Uterus (tissue), 2 donors: ENCODE results near the gene GNPAT.

Experiments
- POLR2A ChIP-seq, 2 donors: fragments of 450-650 bp; IDR thresholded peaks; one replicate each; pipeline ENCODE4 v1.6.1; 2016; ENCODE audit warnings: antibody characterized with exemption in 2 of 2, mild to moderate bottlenecking in 1 of 2, moderate library complexity in 1 of 2
- TF ChIP-seq, protein P1 (sequence below), 4 experiments: fragments of 200-600 bp in 2 of 4; fragments of 450-650 bp in 2 of 4; sonication (generic) in 2 of 4; IDR thresholded peaks; one replicate each; pipeline ENCODE4 v1.5.1; 2016 to 2019; ENCODE audit warnings: antibody characterized with exemption in 4 of 4, mild to moderate bottlenecking in 2 of 4, moderate library complexity in 1 of 4

- TF ChIP-seq, protein P1, sequence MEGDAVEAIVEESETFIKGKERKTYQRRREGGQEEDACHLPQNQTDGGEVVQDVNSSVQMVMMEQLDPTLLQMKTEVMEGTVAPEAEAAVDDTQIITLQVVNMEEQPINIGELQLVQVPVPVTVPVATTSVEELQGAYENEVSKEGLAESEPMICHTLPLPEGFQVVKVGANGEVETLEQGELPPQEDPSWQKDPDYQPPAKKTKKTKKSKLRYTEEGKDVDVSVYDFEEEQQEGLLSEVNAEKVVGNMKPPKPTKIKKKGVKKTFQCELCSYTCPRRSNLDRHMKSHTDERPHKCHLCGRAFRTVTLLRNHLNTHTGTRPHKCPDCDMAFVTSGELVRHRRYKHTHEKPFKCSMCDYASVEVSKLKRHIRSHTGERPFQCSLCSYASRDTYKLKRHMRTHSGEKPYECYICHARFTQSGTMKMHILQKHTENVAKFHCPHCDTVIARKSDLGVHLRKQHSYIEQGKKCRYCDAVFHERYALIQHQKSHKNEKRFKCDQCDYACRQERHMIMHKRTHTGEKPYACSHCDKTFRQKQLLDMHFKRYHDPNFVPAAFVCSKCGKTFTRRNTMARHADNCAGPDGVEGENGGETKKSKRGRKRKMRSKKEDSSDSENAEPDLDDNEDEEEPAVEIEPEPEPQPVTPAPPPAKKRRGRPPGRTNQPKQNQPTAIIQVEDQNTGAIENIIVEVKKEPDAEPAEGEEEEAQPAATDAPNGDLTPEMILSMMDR (IDR thresholded peaks at IDR 0.05): no peak
- no peak for TF ChIP-seq POLR2A (IDR thresholded peaks at IDR 0.05)
Measured at GRCh38 chr1:231235526-231236207, 5.3 kb upstream of the GNPAT start.
